Measurements from ENCODE around the gene USP26. TPM values are rescaled to one million over a fixed set of nuclear protein-coding genes. Genes with fewer than 3 reads are reported as not detected.
A peak's percentile ranks its signal among the peaks of the same experiment; 100 is the strongest.

Gene USP26
- total RNA-seq, 1 experiment from 2014 or later: not detected

DNA sequence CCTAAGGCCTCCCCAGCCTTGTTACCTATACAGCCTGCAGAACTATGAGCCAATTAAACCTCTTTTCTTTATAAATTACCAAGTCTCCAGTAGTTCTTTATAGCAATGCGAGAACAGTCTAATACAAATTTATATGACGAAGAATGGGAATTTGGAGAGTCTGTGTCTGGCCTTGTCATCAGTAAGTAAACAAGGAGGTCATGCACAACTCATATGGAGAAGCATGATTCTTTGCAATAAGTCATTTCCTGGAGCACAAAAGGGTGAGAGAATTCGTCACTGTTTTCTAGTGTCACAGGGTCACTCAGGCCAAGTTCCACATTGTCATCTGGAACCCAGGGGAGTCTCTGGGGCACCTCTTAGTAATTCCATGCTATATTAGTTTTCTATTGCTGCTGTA, 89.5 kb downstream of the USP26 start:
- BruUV-seq (replicated peaks): no TSS peak
- H3F3A ChIP-seq (ENCODE audit: low read length, unreplicated experiment): no peaks in the 10 kb centered on the region
- POLR2A ChIA-PET (ENCODE audit: unreplicated experiment): no interaction called here
- CTCF ChIA-PET: no interaction called here
- H3K9me2 ChIP-seq (replicated peaks; ENCODE audit: low read length): no peaks in the 10 kb centered on the region
- H3K4me2 ChIP-seq (ENCODE audit: low read length): no peak overlapping the region
- DNase-seq (peak; percentile 55), ATAC-seq (peak; percentile 81)
- no peak overlapping the region for H2AFZ ChIP-seq (ENCODE audit: low read length)
- no peaks in the 10 kb centered on the region for H3K79me2 ChIP-seq (ENCODE audit: low read length)
- peaks cover 8% of the 10 kb centered on the region; the same call in 1 of the 2 replicates for H3K4me1 ChIP-seq (ENCODE audit: insufficient read depth, low read length)
- intact Hi-C loops (cut with micrococcal nuclease): no loop called here
- H3K36me3 ChIP-seq (ENCODE audit: low read depth, low read length): no peaks in the 10 kb centered on the region
- TF ChIP-seq EZH2phosphoT487 (IDR thresholded peaks at IDR 0.05; ENCODE audit: borderline replicate concordance, low read length): no peak
- no peak for TF ChIP-seq EZH2 (IDR thresholded peaks at IDR 0.05; ENCODE audit: low read length, unreplicated experiment)
- TF ChIP-seq, protein P1, sequence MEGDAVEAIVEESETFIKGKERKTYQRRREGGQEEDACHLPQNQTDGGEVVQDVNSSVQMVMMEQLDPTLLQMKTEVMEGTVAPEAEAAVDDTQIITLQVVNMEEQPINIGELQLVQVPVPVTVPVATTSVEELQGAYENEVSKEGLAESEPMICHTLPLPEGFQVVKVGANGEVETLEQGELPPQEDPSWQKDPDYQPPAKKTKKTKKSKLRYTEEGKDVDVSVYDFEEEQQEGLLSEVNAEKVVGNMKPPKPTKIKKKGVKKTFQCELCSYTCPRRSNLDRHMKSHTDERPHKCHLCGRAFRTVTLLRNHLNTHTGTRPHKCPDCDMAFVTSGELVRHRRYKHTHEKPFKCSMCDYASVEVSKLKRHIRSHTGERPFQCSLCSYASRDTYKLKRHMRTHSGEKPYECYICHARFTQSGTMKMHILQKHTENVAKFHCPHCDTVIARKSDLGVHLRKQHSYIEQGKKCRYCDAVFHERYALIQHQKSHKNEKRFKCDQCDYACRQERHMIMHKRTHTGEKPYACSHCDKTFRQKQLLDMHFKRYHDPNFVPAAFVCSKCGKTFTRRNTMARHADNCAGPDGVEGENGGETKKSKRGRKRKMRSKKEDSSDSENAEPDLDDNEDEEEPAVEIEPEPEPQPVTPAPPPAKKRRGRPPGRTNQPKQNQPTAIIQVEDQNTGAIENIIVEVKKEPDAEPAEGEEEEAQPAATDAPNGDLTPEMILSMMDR (conservative IDR thresholded peaks at IDR 0.05; ENCODE audit: low read depth, low read length): no peak
- H3K9ac ChIP-seq (ENCODE audit: low read length): peak overlapping the region; percentile 20; the same call in 1 of the 2 replicates
- no peaks in the 10 kb centered on the region for H3K27me3 ChIP-seq (ENCODE audit: low read length)
- peak overlapping the region; percentile 77 for H3K27ac ChIP-seq (ENCODE audit: low read length)
- no peaks in the 10 kb centered on the region for H4K20me1 ChIP-seq (ENCODE audit: low read length)
- H3K9me3 ChIP-seq (ENCODE audit: low read length): no peaks in the 10 kb centered on the region
- no peak overlapping the region for H3K4me3 ChIP-seq (ENCODE audit: low read length)

DNA sequence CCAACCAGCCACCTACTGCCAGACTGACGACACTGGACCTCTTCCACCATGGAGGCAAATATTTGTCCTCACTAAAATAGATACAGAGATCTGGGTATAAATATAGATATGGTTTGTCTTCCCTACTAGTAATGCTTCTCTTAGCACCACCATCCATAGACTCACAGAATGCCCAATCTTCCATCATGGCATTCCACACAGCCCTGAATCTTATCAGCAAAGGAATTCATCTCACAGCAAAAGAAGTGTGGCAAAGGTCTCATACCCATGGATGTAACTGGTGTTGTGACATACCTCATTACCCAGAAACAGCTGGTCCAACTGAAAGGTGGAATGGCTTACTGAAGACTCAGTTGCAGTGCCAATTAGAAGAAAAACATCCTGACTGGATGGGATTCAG, 91.3 kb downstream of the USP26 start:
- TF ChIP-seq EZH2phosphoT487 (IDR thresholded peaks at IDR 0.05; ENCODE audit: borderline replicate concordance, low read length) (no peak), EZH2 (IDR thresholded peaks at IDR 0.05; ENCODE audit: low read length, unreplicated experiment) (no peak)
- TF ChIP-seq, protein P1 (conservative IDR thresholded peaks at IDR 0.05; ENCODE audit: low read depth, low read length): no peak
- Histone ChIP-seq H3K9me3 (ENCODE audit: low read length) (no peaks in the 10 kb centered on the region), H3K4me2 (ENCODE audit: low read length) (no peak overlapping the region), H3K36me3 (ENCODE audit: low read depth, low read length) (no peaks in the 10 kb centered on the region), H3K79me2 (ENCODE audit: low read length) (no peaks in the 10 kb centered on the region), H3K4me3 (ENCODE audit: low read length) (no peak overlapping the region), H3K27me3 (ENCODE audit: low read length) (no peaks in the 10 kb centered on the region), H3K9ac (ENCODE audit: low read length) (no peak overlapping the region), H3K4me1 (ENCODE audit: insufficient read depth, low read length) (peaks cover 8% of the 10 kb centered on the region; the same call in 1 of the 2 replicates), H3F3A (ENCODE audit: low read length, unreplicated experiment) (no peaks in the 10 kb centered on the region), H3K9me2 (replicated peaks; ENCODE audit: low read length) (no peaks in the 10 kb centered on the region), H2AFZ (ENCODE audit: low read length) (no peak overlapping the region), H3K27ac (ENCODE audit: low read length) (no peak overlapping the region), H4K20me1 (ENCODE audit: low read length) (no peaks in the 10 kb centered on the region)
- POLR2A ChIA-PET (ENCODE audit: unreplicated experiment): no interaction called here
- ATAC-seq (no peak), DNase-seq (no peak)
- intact Hi-C loops (cut with micrococcal nuclease): no loop called here
- BruUV-seq (replicated peaks): no TSS peak
- CTCF ChIA-PET: interaction anchor here (0.5 to 0.9 kb wide), 3 partner anchors 19 to 206 kb away, joined by 3 to 5 read pairs (median 5); no protein-coding TSS in a partner anchor

DNA sequence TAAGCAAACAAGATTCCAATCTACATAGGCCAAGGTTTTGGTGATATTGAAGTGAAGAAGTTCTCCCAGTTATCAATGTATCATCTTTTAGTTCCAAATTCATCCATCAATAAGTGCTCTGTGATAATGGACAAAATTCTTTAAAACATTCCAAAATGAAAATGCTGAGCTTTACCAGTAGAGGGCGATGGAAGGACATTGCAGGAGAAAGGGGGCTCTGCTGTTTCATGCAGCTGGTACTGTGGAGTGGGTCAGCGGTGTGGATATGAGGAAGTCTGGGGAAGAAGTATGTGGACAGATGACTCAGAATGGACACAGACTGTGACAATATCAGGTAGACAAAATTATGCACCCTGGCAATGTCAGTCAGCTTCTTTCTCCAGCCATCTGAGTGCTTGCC, 91.9 kb downstream of the USP26 start:
- Histone ChIP-seq H3K79me2 (ENCODE audit: low read length) (no peaks in the 10 kb centered on the region), H3K27me3 (ENCODE audit: low read length) (no peaks in the 10 kb centered on the region), H3K4me2 (ENCODE audit: low read length) (no peak overlapping the region), H4K20me1 (ENCODE audit: low read length) (no peaks in the 10 kb centered on the region), H3K4me1 (ENCODE audit: insufficient read depth, low read length) (peaks cover 8% of the 10 kb centered on the region; the same call in 1 of the 2 replicates), H3F3A (ENCODE audit: low read length, unreplicated experiment) (no peaks in the 10 kb centered on the region), H3K27ac (ENCODE audit: low read length) (no peak overlapping the region), H2AFZ (ENCODE audit: low read length) (no peak overlapping the region), H3K4me3 (ENCODE audit: low read length) (no peak overlapping the region), H3K9me2 (replicated peaks; ENCODE audit: low read length) (no peaks in the 10 kb centered on the region), H3K9ac (ENCODE audit: low read length) (no peak overlapping the region), H3K9me3 (ENCODE audit: low read length) (no peaks in the 10 kb centered on the region), H3K36me3 (ENCODE audit: low read depth, low read length) (no peaks in the 10 kb centered on the region)
- no peak for TF ChIP-seq EZH2 (IDR thresholded peaks at IDR 0.05; ENCODE audit: low read length, unreplicated experiment)
- no peak for TF ChIP-seq EZH2phosphoT487 (IDR thresholded peaks at IDR 0.05; ENCODE audit: borderline replicate concordance, low read length)
- TF ChIP-seq, protein P1 (conservative IDR thresholded peaks at IDR 0.05; ENCODE audit: low read depth, low read length): peak; percentile 85
- POLR2A ChIA-PET (ENCODE audit: unreplicated experiment): interaction anchor here (0.7 kb wide), 1 partner anchor 64 kb away, joined by 6 read pairs; no protein-coding TSS in a partner anchor
- intact Hi-C loops (cut with micrococcal nuclease): no loop called here
- peak; percentile 48 for DNase-seq
- CTCF ChIA-PET: interaction anchor here (0.5 to 0.7 kb wide), 4 partner anchors 47 to 359 kb away, joined by 3 to 5 read pairs (median 4); no protein-coding TSS in a partner anchor
- peak; percentile 37; the same call in 1 of the 2 replicates for ATAC-seq
- BruUV-seq (replicated peaks): no TSS peak
